Activated CD4-positive, alpha-beta memory T cell treated with anti-CD3 and anti-CD28 coated beads for 36 hours (primary cell): ENCODE measurements around the gene CHRNA1. TPM values are rescaled to one million over a fixed set of nuclear protein-coding genes. Genes with fewer than 3 reads are reported as not detected.

Source experiments
- CTCF ChIA-PET: fragments of 350-600 bp; sonication (Branson Sonifier 250); formaldehyde crosslinking; loops from one replicate; lab custom pipeline; 2021; ENCODE audit warnings: antibody characterized with exemption, inconsistent platforms; lab: Charles Lee
- POLR2A ChIA-PET: fragments of 350-600 bp; sonication (Branson Sonifier 250); formaldehyde crosslinking; loops from one replicate; lab custom pipeline; 2021; ENCODE audit warnings: antibody characterized with exemption; lab: Charles Lee
- DNase-seq: peaks from one replicate; pipeline ENCODE4 v3.0.0-alpha.2; 2020
- H3K27ac Mint-ChIP-seq: one replicate; pipeline ENCODE4 v1.8.0; 2021; ENCODE audit warnings: mixed read lengths
- H3K27me3 Mint-ChIP-seq: one replicate; pipeline ENCODE4 v1.8.0; 2021; ENCODE audit warnings: mixed read lengths
- H3K36me3 Mint-ChIP-seq: one replicate; pipeline ENCODE4 v1.8.0; 2021; ENCODE audit warnings: mixed read lengths
- H3K4me1 Mint-ChIP-seq: one replicate; pipeline ENCODE4 v1.8.0; 2021; ENCODE audit warnings: low read depth, mixed read lengths
- H3K4me3 Mint-ChIP-seq: one replicate; pipeline ENCODE4 v1.8.0; 2021; ENCODE audit warnings: mild to moderate bottlenecking, mixed read lengths
- H3K9me3 Mint-ChIP-seq: one replicate; pipeline ENCODE4 v1.8.0; 2021; ENCODE audit warnings: mixed read lengths
- intact Hi-C: fragments of 100-400 bp; cut with micrococcal nuclease; formaldehyde crosslinking; loops from one replicate; pipeline ENCODE4 v1.15.1; 2023
- total RNA-seq, 2 experiments: library from RNA; stranded (reverse); gene quantifications; one replicate each; pipeline ENCODE4 v1.2.3, GENCODE V29; 2021

Gene CHRNA1
- total RNA-seq, 2 experiments from 2014 or later = not detected

GRCh38 chr2:174780191-174780840 is 16.0 kb upstream of the CHRNA1 start:
- H3K4me3 Mint-ChIP-seq = no peak overlapping the region
- ChIA-PET POLR2A (no interaction called here), CTCF (no interaction called here)
- peaks cover 42% of the 10 kb centered on the region for H3K4me1 Mint-ChIP-seq
- no peak for DNase-seq
- no peaks in the 10 kb centered on the region for H3K36me3 Mint-ChIP-seq
- H3K27me3 Mint-ChIP-seq = no peaks in the 10 kb centered on the region
- H3K27ac Mint-ChIP-seq = no peak overlapping the region
- no peaks in the 10 kb centered on the region for H3K9me3 Mint-ChIP-seq
- intact Hi-C loops = loop anchor here (1.0 kb wide), 1 partner anchor 8 kb away; no protein-coding TSS in a partner anchor

GRCh38 chr2:174779361-174779928 is 15.2 kb upstream of the CHRNA1 start:
- ChIA-PET POLR2A (no interaction called here), CTCF (interaction anchor here (0.6 to 3.4 kb wide), 4 partner anchors 8 to 190 kb away, joined by 3 to 12 read pairs (median 6); no protein-coding TSS in a partner anchor)

GRCh38 chr2:174778085-174778981 is 14.1 kb upstream of the CHRNA1 start:
- peaks cover 42% of the 10 kb centered on the region for H3K4me1 Mint-ChIP-seq
- CTCF ChIA-PET = interaction anchor here (0.7 to 3.4 kb wide), 3 partner anchors 29 to 236 kb away, joined by 3 to 12 read pairs (median 3); no protein-coding TSS in a partner anchor
- POLR2A ChIA-PET = no interaction called here

More at GRCh38 chr2:174779361-174779928, 15.2 kb upstream of the CHRNA1 start:
- H3K9me3 Mint-ChIP-seq = no peaks in the 10 kb centered on the region
- intact Hi-C loops = loop anchor here (2.0 to 5.0 kb wide), 3 partner anchors 58 to 389 kb away; partner anchors contain the start of gene ATF2
- no peak for DNase-seq
- peak overlapping the region; percentile 79 for H3K27ac Mint-ChIP-seq
- H3K4me1 Mint-ChIP-seq = peaks cover 42% of the 10 kb centered on the region
- no peaks in the 10 kb centered on the region for H3K27me3 Mint-ChIP-seq
- no peak overlapping the region for H3K4me3 Mint-ChIP-seq
- no peaks in the 10 kb centered on the region for H3K36me3 Mint-ChIP-seq

GRCh38 chr2:174777347-174778084 is 13.2 kb upstream of the CHRNA1 start:
- intact Hi-C loops = loop anchor here (1.0 to 5.0 kb wide), 5 partner anchors 18 to 391 kb away; partner anchors contain the start of gene ATF2
- DNase-seq = no peak
- Mint-ChIP-seq H3K4me3 (no peak overlapping the region), H3K9me3 (no peaks in the 10 kb centered on the region), H3K27ac (no peak overlapping the region), H3K36me3 (no peaks in the 10 kb centered on the region), H3K27me3 (no peaks in the 10 kb centered on the region), H3K4me1 (peaks cover 42% of the 10 kb centered on the region)
- CTCF ChIA-PET = interaction anchor here (0.7 to 3.4 kb wide), 3 partner anchors 28 to 235 kb away, joined by 3 to 12 read pairs (median 3); no protein-coding TSS in a partner anchor
- POLR2A ChIA-PET = no interaction called here

More at GRCh38 chr2:174778085-174778981, 14.1 kb upstream of the CHRNA1 start:
- Mint-ChIP-seq H3K27ac (peak overlapping the region; percentile 79), H3K9me3 (no peaks in the 10 kb centered on the region), H3K36me3 (no peaks in the 10 kb centered on the region), H3K27me3 (no peaks in the 10 kb centered on the region), H3K4me3 (peak overlapping the region; percentile 17)
- intact Hi-C loops = loop anchor here (1.0 to 5.0 kb wide), 5 partner anchors 17 to 390 kb away; partner anchors contain the start of gene ATF2
- DNase-seq = peak; percentile 91

GRCh38 chr2:174776675-174777074 is 12.4 kb upstream of the CHRNA1 start:
- ChIA-PET POLR2A (no interaction called here), CTCF (interaction anchor here (0.6 to 3.4 kb wide), 3 partner anchors 13 to 222 kb away, joined by 3 to 12 read pairs (median 3); no protein-coding TSS in a partner anchor)
- Mint-ChIP-seq H3K9me3 (no peaks in the 10 kb centered on the region), H3K4me1 (peaks cover 42% of the 10 kb centered on the region), H3K4me3 (no peak overlapping the region), H3K36me3 (no peaks in the 10 kb centered on the region), H3K27ac (no peak overlapping the region), H3K27me3 (no peaks in the 10 kb centered on the region)
- intact Hi-C loops = loop anchor here (5.0 kb wide), 2 partner anchors 61 to 126 kb away; no protein-coding TSS in a partner anchor
- no peak for DNase-seq

GRCh38 chr2:174776223-174776622 is 12.0 kb upstream of the CHRNA1 start:
- H3K36me3 Mint-ChIP-seq = no peaks in the 10 kb centered on the region
- intact Hi-C loops = loop anchor here (5.0 kb wide), 2 partner anchors 61 to 126 kb away; no protein-coding TSS in a partner anchor
- ChIA-PET CTCF (interaction anchor here (1.2 to 5.6 kb wide), 7 partner anchors 11 to 106 kb away, joined by 3 to 58 read pairs (median 6); partner anchors contain the start of gene CHRNA1), POLR2A (no interaction called here)
- no peaks in the 10 kb centered on the region for H3K27me3 Mint-ChIP-seq
- peaks cover 42% of the 10 kb centered on the region for H3K4me1 Mint-ChIP-seq
- DNase-seq = peak; percentile 37
- H3K4me3 Mint-ChIP-seq = no peak overlapping the region
- no peaks in the 10 kb centered on the region for H3K9me3 Mint-ChIP-seq
- no peak overlapping the region for H3K27ac Mint-ChIP-seq

- Mint-ChIP-seq H3K27me3 (no peaks in the 10 kb centered on the region), H3K4me1 (peaks cover 40% of the 10 kb centered on the region), H3K27ac (no peak overlapping the region), H3K4me3 (no peak overlapping the region), H3K9me3 (no peaks in the 10 kb centered on the region), H3K36me3 (no peaks in the 10 kb centered on the region)
- no peak for DNase-seq
- ChIA-PET POLR2A (no interaction called here), CTCF (interaction anchor here (0.6 to 5.7 kb wide), 10 partner anchors 11 to 223 kb away, joined by 3 to 58 read pairs (median 5); partner anchors contain the start of gene CHRNA1)
- intact Hi-C loops = loop anchor here (5.0 kb wide), 2 partner anchors 62 to 127 kb away; no protein-coding TSS in a partner anchor
Measured at GRCh38 chr2:174775571-174775980, 11.3 kb upstream of the CHRNA1 start.

- no peaks in the 10 kb centered on the region for H3K36me3 Mint-ChIP-seq
- H3K9me3 Mint-ChIP-seq = no peaks in the 10 kb centered on the region
- no peak overlapping the region for H3K4me3 Mint-ChIP-seq
- no peak for DNase-seq
- no peaks in the 10 kb centered on the region for H3K27me3 Mint-ChIP-seq
- ChIA-PET POLR2A (no interaction called here), CTCF (interaction anchor here (0.6 to 5.7 kb wide), 12 partner anchors 10 to 231 kb away, joined by 3 to 58 read pairs (median 4); partner anchors contain the start of genes CHN1 and CHRNA1)
- peaks cover 34% of the 10 kb centered on the region for H3K4me1 Mint-ChIP-seq
- no peak overlapping the region for H3K27ac Mint-ChIP-seq
- intact Hi-C loops = loop anchor here (5.0 kb wide), 3 partner anchors 62 to 127 kb away; no protein-coding TSS in a partner anchor
Measured at GRCh38 chr2:174774886-174775285, 10.6 kb upstream of the CHRNA1 start.

GRCh38 chr2:174773215-174773614 is 8.9 kb upstream of the CHRNA1 start:
- intact Hi-C loops = loop anchor here (5.0 kb wide), 1 partner anchor 71 kb away; no protein-coding TSS in a partner anchor
- Mint-ChIP-seq H3K4me1 (peaks cover 20% of the 10 kb centered on the region), H3K27me3 (no peaks in the 10 kb centered on the region), H3K9me3 (no peaks in the 10 kb centered on the region), H3K4me3 (no peak overlapping the region), H3K27ac (no peak overlapping the region), H3K36me3 (no peaks in the 10 kb centered on the region)
- ChIA-PET POLR2A (no interaction called here), CTCF (interaction anchor here (1.4 to 5.7 kb wide), 7 partner anchors 19 to 217 kb away, joined by 3 to 58 read pairs (median 33); no protein-coding TSS in a partner anchor)
- no peak for DNase-seq

- H3K9me3 Mint-ChIP-seq = no peaks in the 10 kb centered on the region
- H3K27ac Mint-ChIP-seq = no peak overlapping the region
- H3K4me3 Mint-ChIP-seq = no peak overlapping the region
- H3K27me3 Mint-ChIP-seq = no peaks in the 10 kb centered on the region
- ChIA-PET CTCF (interaction anchor here (0.5 to 5.7 kb wide), 22 partner anchors 15 to 510 kb away, joined by 3 to 58 read pairs (median 6); partner anchors contain the start of gene CHN1), POLR2A (no interaction called here)
- intact Hi-C loops = loop anchor here (5.0 kb wide), 1 partner anchor 70 kb away; no protein-coding TSS in a partner anchor
- no peaks in the 10 kb centered on the region for H3K36me3 Mint-ChIP-seq
- DNase-seq = no peak
- H3K4me1 Mint-ChIP-seq = peaks cover 12% of the 10 kb centered on the region
Measured at GRCh38 chr2:174772472-174772801, 8.2 kb upstream of the CHRNA1 start.
